Measurements from ENCODE around the gene KRT6C. TPM values are rescaled to one million over a fixed set of nuclear protein-coding genes. Genes with fewer than 3 reads are reported as not detected.

The KRT6C gene
- 10 to 100 TPM in 1 of 4 donors, 1 to 10 TPM in 1, under 1 TPM in 1, not detected in 1; 0.13 to 11.0 (median 1.0) TPM for total RNA-seq

GRCh38 chr12:52473768-52474167, at the start of gene KRT6C:
TSS of gene KRT6C (minus strand) at chr12:52473805. CDS start at chr12:52473737, 68 bp downstream.
- no peak for DNase-seq (ENCODE audit: low spot score in 2 of 2)
- no peak for TF ChIP-seq POLR2A (IDR thresholded peaks at IDR 0.05)
- TF ChIP-seq CTCF (IDR thresholded peaks at IDR 0.05), result no peak
- H3K4me3 ChIP-seq (ENCODE audit: low read depth, poor library complexity, severe bottlenecking), result no peak within 1 kb of the TSS
- intact Hi-C loops (cut with DNase I; ENCODE audit: low total_unique reads), result no loop called here
- 49 to 73% methylated on average over 4 of the region's 4 CpGs for WGBS, 2 donors

- intact Hi-C loops (cut with DNase I; ENCODE audit: low total_unique reads), result no loop called here
- peak; percentile 76 to 87 for DNase-seq (ENCODE audit: low spot score in 2 of 2)
- TF ChIP-seq POLR2A (IDR thresholded peaks at IDR 0.05) (no peak), CTCF (IDR thresholded peaks at IDR 0.05) (no peak)
- WGBS, 2 donors, result 16 to 41% methylated on average over 7 to 10 of the region's 10 CpGs
- no peak overlapping the region for H3K4me3 ChIP-seq (ENCODE audit: low read depth, poor library complexity, severe bottlenecking)
These were observed 48.9 kb upstream of the KRT6C start for GRCh38 chr12:52522346-52523011.

DNA sequence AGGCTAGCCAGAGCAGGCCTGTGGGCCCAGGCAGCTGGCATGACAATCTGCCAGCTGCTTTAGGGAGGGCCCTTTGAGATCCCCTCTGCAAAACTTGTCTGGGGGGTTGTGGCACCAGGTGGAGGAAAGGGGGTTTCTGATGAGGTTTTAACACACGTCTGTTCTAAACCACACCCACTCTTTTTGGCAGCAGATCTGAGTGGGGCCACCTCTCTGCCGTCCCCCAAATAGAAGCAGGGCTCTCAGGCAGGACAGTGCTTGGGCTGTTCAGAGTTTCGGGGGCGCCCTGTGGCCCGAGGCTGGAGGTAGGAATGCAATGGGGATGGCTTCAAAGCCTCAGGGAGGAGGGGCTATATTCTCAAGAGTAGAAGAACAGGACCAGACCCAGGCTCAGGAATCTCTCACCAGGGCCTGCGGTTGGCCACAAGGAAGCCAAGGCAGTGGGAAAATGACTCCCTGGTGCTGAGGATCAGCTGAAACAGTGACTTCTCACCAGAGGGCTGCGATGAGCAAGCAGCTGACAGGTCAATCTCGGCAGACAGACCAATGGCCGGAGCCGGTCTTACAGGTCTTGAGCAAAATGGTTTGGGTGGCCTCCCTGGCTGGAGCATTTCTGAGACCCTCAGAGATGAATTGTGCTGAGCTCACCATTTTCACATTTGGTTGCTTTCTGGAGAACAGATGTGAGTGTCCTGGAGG, 48.1 kb upstream of the KRT6C start:
- H3K4me3 ChIP-seq (ENCODE audit: low read depth, poor library complexity, severe bottlenecking), result no peak overlapping the region
- intact Hi-C loops (cut with DNase I; ENCODE audit: low total_unique reads), result no loop called here
- no peak for TF ChIP-seq POLR2A (IDR thresholded peaks at IDR 0.05)
- TF ChIP-seq CTCF (IDR thresholded peaks at IDR 0.05), result no peak
- DNase-seq (ENCODE audit: low spot score in 2 of 2), result peak; percentile 30 to 83
- 45 to 71% methylated on average over 9 to 10 of the region's 10 CpGs for WGBS, 2 donors

DNA sequence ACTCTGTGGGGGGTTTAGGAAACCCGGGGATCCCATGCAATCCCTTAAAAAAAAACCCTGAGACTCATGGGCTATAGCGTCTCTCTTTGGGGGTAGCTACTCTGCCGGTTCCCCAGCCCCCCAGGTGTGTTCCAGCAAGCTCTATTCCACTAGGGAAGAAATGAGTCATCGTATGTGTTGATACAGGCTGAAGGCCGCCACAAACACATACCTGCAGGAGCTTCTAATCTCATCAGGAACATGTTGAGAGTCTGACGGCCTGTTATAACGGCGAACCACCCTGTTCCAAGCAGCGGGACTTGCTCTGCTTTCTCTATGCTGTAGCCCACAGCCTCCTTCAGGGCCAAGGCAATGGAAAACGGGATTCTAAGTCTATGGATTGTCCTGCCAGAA, 47.6 kb upstream of the KRT6C start:
- intact Hi-C loops (cut with DNase I; ENCODE audit: low total_unique reads), result no loop called here
- DNase-seq (ENCODE audit: low spot score in 2 of 2), result peak; percentile 68 to 85
- TF ChIP-seq CTCF (IDR thresholded peaks at IDR 0.05), result no peak
- TF ChIP-seq POLR2A (IDR thresholded peaks at IDR 0.05), result no peak
- 45 to 63% methylated on average over 10 of the region's 10 CpGs for WGBS, 2 donors
- H3K4me3 ChIP-seq (ENCODE audit: low read depth, poor library complexity, severe bottlenecking), result no peak overlapping the region

DNA sequence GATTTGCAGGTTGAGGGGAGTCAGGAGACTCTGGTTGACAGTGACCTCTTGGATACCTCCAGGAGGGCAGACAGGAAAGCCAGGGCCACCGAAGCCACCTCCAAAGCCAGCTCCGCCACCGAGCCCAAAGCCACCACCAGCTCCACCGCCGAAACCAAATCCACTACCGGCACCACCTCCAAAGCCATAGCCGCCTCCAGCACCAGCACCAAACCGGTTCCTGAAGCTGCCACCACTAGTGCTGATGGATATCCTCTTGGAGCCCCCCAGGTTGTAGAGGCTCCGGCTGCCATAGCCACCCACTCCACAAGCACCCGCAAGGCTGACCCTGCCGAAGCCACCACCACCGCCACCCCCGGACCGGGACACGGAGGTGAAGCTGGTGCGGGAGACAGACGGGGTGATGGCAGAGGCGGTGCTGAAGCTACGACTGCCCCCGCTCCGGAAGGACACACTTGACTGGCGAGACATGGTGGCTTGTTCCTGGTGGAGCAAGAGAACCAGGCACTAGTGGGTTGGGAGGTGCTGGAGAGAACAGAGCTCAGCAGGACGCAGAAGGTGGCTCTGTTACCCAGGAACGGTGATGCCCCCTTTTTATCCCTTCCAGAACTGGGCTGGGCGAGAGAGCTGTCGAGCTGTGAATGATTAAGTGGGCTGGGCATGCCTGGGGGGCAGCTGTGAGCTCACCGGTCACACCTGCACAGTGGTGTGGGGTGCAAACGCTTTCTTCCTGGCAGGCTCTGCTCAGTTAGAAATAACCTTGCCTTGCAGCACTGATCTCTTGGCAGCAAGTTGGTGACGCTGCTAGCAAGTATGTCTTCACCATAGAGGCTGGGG, 46.4 kb upstream of the KRT6C start, which contains the start of gene KRT5:
Gene KRT5, minus strand, starts transcription at position 569 of the 837 bp plus-strand sequence. Its CDS starts 98 bp downstream, at position 471.
- intact Hi-C loops (cut with DNase I; ENCODE audit: low total_unique reads), result no loop called here
- 39 to 61% methylated on average over 28 to 29 of the region's 29 CpGs for WGBS, 2 donors
- TF ChIP-seq CTCF (IDR thresholded peaks at IDR 0.05), result no peak
- H3K4me3 ChIP-seq (ENCODE audit: low read depth, poor library complexity, severe bottlenecking), result peak within 1 kb of the TSS; percentile 46
- peak; percentile 78 to 87 for DNase-seq (ENCODE audit: low spot score in 2 of 2)

Measured in lower leg skin (tissue), 4 donors.